PC-3 (cell line): ENCODE data around the gene CNTN1. TPM values are rescaled to one million over a fixed set of nuclear protein-coding genes. Genes with fewer than 3 reads are reported as not detected.

Experiments used
- ATAC-seq: fragments of 200-7000 bp; cut with Tn5 transposase; 2 replicates; pipeline ENCODE4 v1.9.1; 2020; ENCODE audit warnings: mild to moderate bottlenecking, moderate library complexity
- BruUV-seq: library from RNA; stranded (reverse); fragments of 400-500 nt; replicated peaks from 2 replicates; lab custom pipeline; 2021; lab: Mats Ljungman, UMichigan
- CTCF ChIA-PET: fragments of 300-600 bp; sonication (Branson Sonifier 250); formaldehyde crosslinking; loops from one replicate; lab custom pipeline; 2022; ENCODE audit warnings: antibody characterized with exemption; lab: Charles Lee
- POLR2A ChIA-PET: fragments of 300-600 bp; sonication (Branson Sonifier 250); formaldehyde crosslinking; loops from one replicate; lab custom pipeline; 2022; ENCODE audit warnings: antibody characterized with exemption; ENCODE audit not compliant: unreplicated experiment; lab: Charles Lee
- DNase-seq: peaks from one replicate; pipeline ENCODE4 v3.0.0-alpha.2; 2015
- H2AFZ ChIP-seq: fragments of 300-600 bp; sonication (generic); 2 replicates; pipeline ENCODE4 v1.6.0; 2016; ENCODE audit warnings: antibody characterized with exemption, low read length
- H3F3A ChIP-seq: fragments of 300-600 bp; sonication (generic); one replicate; pipeline ENCODE4 v1.6.0; 2017; ENCODE audit warnings: antibody characterized with exemption, low read length, control low read depth, mild to moderate bottlenecking; ENCODE audit not compliant: unreplicated experiment
- H3K27ac ChIP-seq: fragments of 300-600 bp; sonication (generic); 2 replicates; pipeline ENCODE4 v1.5.1; 2016; ENCODE audit warnings: mild to moderate bottlenecking, low read length
- H3K27me3 ChIP-seq: fragments of 300-600 bp; sonication (generic); 2 replicates; pipeline ENCODE4 v1.6.1; 2016; ENCODE audit warnings: low read length, mixed read lengths
- H3K36me3 ChIP-seq: fragments of 300-600 bp; sonication (generic); 2 replicates; pipeline ENCODE4 v1.6.1; 2016; ENCODE audit warnings: low read depth, mixed run types, low read length, mixed read lengths
- H3K4me1 ChIP-seq: fragments of 300-600 bp; sonication (generic); 2 replicates; pipeline ENCODE4 v1.5.1; 2016; ENCODE audit warnings: low read length; ENCODE audit not compliant: insufficient read depth
- H3K4me2 ChIP-seq: fragments of 300-600 bp; sonication (generic); 2 replicates; pipeline ENCODE4 v1.6.0; 2016; ENCODE audit warnings: low read length
- H3K4me3 ChIP-seq: fragments of 300-600 bp; sonication (generic); 2 replicates; pipeline ENCODE4 v1.5.1; 2016; ENCODE audit warnings: mild to moderate bottlenecking, low read length, mixed read lengths
- H3K79me2 ChIP-seq: fragments of 300-600 bp; sonication (generic); 2 replicates; pipeline ENCODE4 v1.6.1; 2017; ENCODE audit warnings: low read length, mixed read lengths
- H3K9ac ChIP-seq: fragments of 300-600 bp; sonication (generic); 2 replicates; pipeline ENCODE4 v1.6.0; 2016; ENCODE audit warnings: mild to moderate bottlenecking, low read length
- H3K9me2 ChIP-seq: fragments of 300-600 bp; sonication (generic); replicated peaks from 2 replicates; pipeline ENCODE4 v1.6.1; 2016; ENCODE audit warnings: mixed run types, low read length, mixed read lengths
- H3K9me3 ChIP-seq: fragments of 300-600 bp; sonication (generic); 2 replicates; pipeline ENCODE4 v1.6.1; 2016; ENCODE audit warnings: low read length, mixed read lengths
- H4K20me1 ChIP-seq: fragments of 300-600 bp; sonication (generic); 2 replicates; pipeline ENCODE4 v1.6.1; 2016; ENCODE audit warnings: low read length, mixed read lengths
- CTCF ChIP-seq: fragments of 300-600 bp; sonication (generic); conservative IDR thresholded peaks from 2 replicates; pipeline ENCODE4 v1.5.1; 2017; ENCODE audit warnings: antibody characterized with exemption, low read depth, mild to moderate bottlenecking, low read length
- EZH2 ChIP-seq: fragments of 300-600 bp; sonication (generic); IDR thresholded peaks from one replicate; pipeline ENCODE4 v1.6.1; 2017; ENCODE audit warnings: antibody characterized with exemption, mild to moderate bottlenecking, low read length; ENCODE audit not compliant: unreplicated experiment
- EZH2phosphoT487 ChIP-seq: fragments of 300-600 bp; sonication (generic); IDR thresholded peaks from 2 replicates; pipeline ENCODE4 v1.6.1; 2018; ENCODE audit warnings: mild to moderate bottlenecking, antibody characterized with exemption, low read length, borderline replicate concordance
- intact Hi-C: fragments of 100-400 bp; cut with micrococcal nuclease; formaldehyde crosslinking; loops from 2 replicates; pipeline ENCODE4 v1.9.0; 2023
- total RNA-seq: library from RNA; depleted of rRNA; stranded (reverse); fragments of >200 nt; gene quantifications from 2 replicates; pipeline ENCODE4 v1.2.3, GENCODE V29; 2014

CNTN1 gene
- total RNA-seq, 1 experiment from 2014 or later = not detected

- no peaks in the 10 kb centered on the region for H3K9me2 ChIP-seq
- H3K9me3 ChIP-seq = no peaks in the 10 kb centered on the region
- POLR2A ChIA-PET = no interaction called here
- peaks cover 12% of the 10 kb centered on the region; the same call in 1 of the 2 replicates for H3K27me3 ChIP-seq
- DNase-seq (no peak), ATAC-seq (no peak)
- no peak overlapping the region for H3K27ac ChIP-seq
- H3K4me1 ChIP-seq = no peaks in the 10 kb centered on the region
- TF ChIP-seq EZH2phosphoT487 (no peak), EZH2 (no peak), CTCF (no peak)
- CTCF ChIA-PET = no interaction called here
- H3K79me2 ChIP-seq = no peaks in the 10 kb centered on the region
- no peaks in the 10 kb centered on the region for H3K36me3 ChIP-seq
- H2AFZ ChIP-seq = no peak overlapping the region
- H3K4me3 ChIP-seq = no peak overlapping the region
- no peaks in the 10 kb centered on the region for H3F3A ChIP-seq
- H3K9ac ChIP-seq = no peak overlapping the region
- H3K4me2 ChIP-seq = no peak overlapping the region
- intact Hi-C loops = no loop called here
- H4K20me1 ChIP-seq = no peaks in the 10 kb centered on the region
- BruUV-seq = no TSS peak
Measured at GRCh38 chr12:40802656-40803055, 110.4 kb downstream of the CNTN1 start.

- BruUV-seq = no TSS peak
- Histone ChIP-seq H3K4me3 (no peak overlapping the region), H3K9ac (no peak overlapping the region), H3K27me3 (no peaks in the 10 kb centered on the region), H3K79me2 (no peaks in the 10 kb centered on the region), H3K36me3 (no peaks in the 10 kb centered on the region), H3K4me1 (no peaks in the 10 kb centered on the region), H3K9me3 (no peaks in the 10 kb centered on the region), H3F3A (no peaks in the 10 kb centered on the region), H2AFZ (no peak overlapping the region), H3K27ac (no peak overlapping the region), H4K20me1 (no peaks in the 10 kb centered on the region), H3K4me2 (no peak overlapping the region), H3K9me2 (no peaks in the 10 kb centered on the region)
- no peak for DNase-seq
- no peak for TF ChIP-seq CTCF
- no peak for TF ChIP-seq EZH2phosphoT487
- no peak for TF ChIP-seq EZH2
- intact Hi-C loops = no loop called here
- POLR2A ChIA-PET = no interaction called here
- CTCF ChIA-PET = no interaction called here
- ATAC-seq = no peak
Measured at GRCh38 chr12:40819436-40820108, 127.3 kb downstream of the CNTN1 start.

GRCh38 chr12:40820794-40821484, 128.7 kb downstream of the CNTN1 start:
- no peak overlapping the region for H3K9ac ChIP-seq
- intact Hi-C loops = no loop called here
- H3K27ac ChIP-seq = no peak overlapping the region
- DNase-seq = no peak
- no peaks in the 10 kb centered on the region for H4K20me1 ChIP-seq
- no peaks in the 10 kb centered on the region for H3K79me2 ChIP-seq
- H2AFZ ChIP-seq = no peak overlapping the region
- no peaks in the 10 kb centered on the region for H3K27me3 ChIP-seq
- no peak overlapping the region for H3K4me3 ChIP-seq
- no peak for TF ChIP-seq EZH2phosphoT487
- no peak for TF ChIP-seq EZH2
- TF ChIP-seq CTCF = no peak
- H3K9me3 ChIP-seq = no peaks in the 10 kb centered on the region
- BruUV-seq = no TSS peak
- H3K4me1 ChIP-seq = no peaks in the 10 kb centered on the region
- no peak for ATAC-seq
- H3F3A ChIP-seq = no peaks in the 10 kb centered on the region
- POLR2A ChIA-PET = no interaction called here
- H3K36me3 ChIP-seq = no peaks in the 10 kb centered on the region
- H3K4me2 ChIP-seq = no peak overlapping the region
- H3K9me2 ChIP-seq = no peaks in the 10 kb centered on the region
- CTCF ChIA-PET = no interaction called here
